ENCODE results near the gene OR13G1. TPM values are rescaled to one million over a fixed set of nuclear protein-coding genes. Genes with fewer than 3 reads are reported as not detected.

Gene OR13G1
- total RNA-seq, 1 donor from 2014 or later: not detected

Other genes with a start within 250 kb of the OR13G1 start
- not detected in 2 replicates for gene OR2B11, start 221.6 kb downstream of the OR13G1 start, total RNA-seq
- not detected in 2 replicates for gene OR2C3, start 143.3 kb downstream of the OR13G1 start, total RNA-seq
- not detected in 2 replicates for gene GCSAML, start 130.6 kb downstream of the OR13G1 start, total RNA-seq
- not detected in 2 replicates for gene OR2G2, start 91.4 kb downstream of the OR13G1 start, total RNA-seq
- gene OR2G3, start 74.2 kb downstream of the OR13G1 start, total RNA-seq: not detected in 2 replicates
- gene OR6F1, start 36.9 kb upstream of the OR13G1 start, total RNA-seq: not detected in 2 replicates
- not detected in 2 replicates for gene OR14K1, start 58.9 kb upstream of the OR13G1 start, total RNA-seq
- not detected in 2 replicates for gene OR14A2, start 68.4 kb upstream of the OR13G1 start, total RNA-seq
- not detected in 2 replicates for gene OR1C1, start 80.8 kb upstream of the OR13G1 start, total RNA-seq
- gene OR14A16, start 144.4 kb upstream of the OR13G1 start, total RNA-seq: not detected in 2 replicates
- gene OR11L1, start 162.2 kb upstream of the OR13G1 start, total RNA-seq: not detected in 2 replicates
- 2.4 and 3.0 TPM in 2 replicates for gene TRIM58, start 177.4 kb upstream of the OR13G1 start, total RNA-seq
- 0.58 TPM in 1 of 2 replicates, not detected in the other for gene OR2W3, start 215.8 kb upstream of the OR13G1 start, total RNA-seq
- gene OR2T8, start 240.5 kb upstream of the OR13G1 start, total RNA-seq: not detected in 2 replicates
- not detected in 2 replicates for gene OR2AJ1, start 245.2 kb upstream of the OR13G1 start, total RNA-seq

Measured in glomerular endothelial cell (primary cell).